Mesenchymal stem cell (in vitro differentiated cells and primary cell): ENCODE results near the gene TTC31.
A peak's percentile ranks its signal among the peaks of the same experiment; 100 is the strongest.

Experiments
- DNase-seq: peaks from one replicate; pipeline ENCODE4 v3.0.0-alpha.2; 2013
- H2AFZ ChIP-seq: one replicate; pipeline ENCODE4 v1.6.1; 2013; ENCODE audit warnings: low read depth, mild to moderate bottlenecking, control low read depth, inconsistent platforms, low read length, moderate library complexity
- H2AK5ac ChIP-seq: 2 replicates; pipeline ENCODE4 v1.6.1; 2013; ENCODE audit warnings: low read length, moderate library complexity, mild to moderate bottlenecking, inconsistent platforms; ENCODE audit not compliant: severe bottlenecking
- H2BK120ac ChIP-seq: one replicate; pipeline ENCODE4 v1.6.1; 2013; ENCODE audit warnings: low read depth, mild to moderate bottlenecking, inconsistent platforms, low read length, moderate library complexity
- H2BK12ac ChIP-seq, 2 experiments: one replicate each; pipeline ENCODE4 v1.6.1; 2013; ENCODE audit warnings: inconsistent platforms in 2 of 2, low read length in 2 of 2, mild to moderate bottlenecking in 2 of 2, moderate library complexity in 2 of 2, control low read depth in 1 of 2
- H2BK15ac ChIP-seq: one replicate; pipeline ENCODE4 v1.6.1; 2013; ENCODE audit warnings: mild to moderate bottlenecking, low read depth, inconsistent platforms; ENCODE audit not compliant: poor library complexity, severe bottlenecking
- H2BK5ac ChIP-seq: 2 replicates; pipeline ENCODE4 v1.6.1; 2013; ENCODE audit warnings: low read depth, mild to moderate bottlenecking, low read length, control low read depth, inconsistent platforms; ENCODE audit not compliant: poor library complexity, severe bottlenecking
- H3K14ac ChIP-seq, 2 experiments: one replicate each; pipeline ENCODE4 v1.6.1; 2013; ENCODE audit warnings: inconsistent platforms in 2 of 2, low read length in 2 of 2, control low read depth in 1 of 2, mild to moderate bottlenecking in 1 of 2, moderate library complexity in 1 of 2
- H3K18ac ChIP-seq, 2 experiments: one replicate each; pipeline ENCODE4 v1.6.1; 2013; ENCODE audit warnings: inconsistent platforms in 2 of 2, low read length in 2 of 2, control low read depth in 1 of 2, low read depth in 1 of 2, mild to moderate bottlenecking in 1 of 2
- H3K23ac ChIP-seq, 2 experiments: one replicate each; pipeline ENCODE4 v1.6.1; 2013; ENCODE audit warnings: inconsistent platforms in 2 of 2, low read length in 2 of 2, mild to moderate bottlenecking in 2 of 2, moderate library complexity in 2 of 2, control low read depth in 1 of 2
- H3K27ac ChIP-seq: 2 replicates; pipeline ENCODE4 v1.5.1; 2013; ENCODE audit warnings: mild to moderate bottlenecking, moderate library complexity, low read length, control low read depth, inconsistent platforms; ENCODE audit not compliant: poor library complexity, severe bottlenecking
- H3K27me3 ChIP-seq, 2 experiments: 2 replicates each; pipeline versions ENCODE4 v1.6.1 to v1.7.0; 2013; ENCODE audit warnings: low read length in 2 of 2, mild to moderate bottlenecking in 2 of 2, moderate library complexity in 2 of 2, control low read depth in 1 of 2, inconsistent platforms in 1 of 2; ENCODE audit not compliant: control insufficient read depth in 1 of 2, insufficient read depth in 1 of 2
- H3K36me3 ChIP-seq, 2 experiments: 2 replicates each; pipeline versions ENCODE4 v1.6.1 to v1.7.0; 2013; ENCODE audit warnings: low read length in 2 of 2, control low read depth in 1 of 2, inconsistent platforms in 1 of 2, low read depth in 1 of 2, mild to moderate bottlenecking in 1 of 2; ENCODE audit not compliant: insufficient read depth in 2 of 2, control insufficient read depth in 1 of 2
- H3K4ac ChIP-seq, 2 experiments: one replicate each; pipeline ENCODE4 v1.6.1; 2013; ENCODE audit warnings: inconsistent platforms in 2 of 2, low read length in 2 of 2, mild to moderate bottlenecking in 2 of 2, moderate library complexity in 2 of 2, control low read depth in 1 of 2, low read depth in 1 of 2
- H3K4me1 ChIP-seq: 2 replicates; pipeline ENCODE4 v1.6.1; 2013; ENCODE audit warnings: low read depth, low read length, control low read depth; ENCODE audit not compliant: control insufficient read depth, insufficient read depth
- H3K4me2 ChIP-seq: 2 replicates; pipeline ENCODE4 v1.6.1; 2013; ENCODE audit warnings: low read length, mild to moderate bottlenecking, inconsistent platforms; ENCODE audit not compliant: poor library complexity, severe bottlenecking
- H3K4me3 ChIP-seq, 2 experiments: 2 replicates each; pipeline versions ENCODE4 v1.5.1 to v1.7.0; 2013; ENCODE audit warnings: low read length in 2 of 2, mild to moderate bottlenecking in 2 of 2, control low read depth in 1 of 2, low read depth in 1 of 2; ENCODE audit not compliant: insufficient read depth in 1 of 2
- H3K79me1 ChIP-seq: replicated peaks from 2 replicates; pipeline ENCODE4 v1.6.1; 2013; ENCODE audit warnings: mild to moderate bottlenecking, control low read depth, low read length, inconsistent platforms; ENCODE audit not compliant: poor library complexity, severe bottlenecking
- H3K9ac ChIP-seq: 2 replicates; pipeline ENCODE4 v1.7.0; 2013; ENCODE audit warnings: mild to moderate bottlenecking, low read length, moderate library complexity
- H3K9me3 ChIP-seq: 2 replicates; pipeline ENCODE4 v1.7.0; 2013; ENCODE audit warnings: mild to moderate bottlenecking, low read length; ENCODE audit not compliant: control insufficient read depth
- H4K8ac ChIP-seq: one replicate; pipeline ENCODE4 v1.6.1; 2013; ENCODE audit warnings: inconsistent platforms, mild to moderate bottlenecking, low read length, moderate library complexity
- H4K91ac ChIP-seq: one replicate; pipeline ENCODE4 v1.6.1; 2013; ENCODE audit warnings: mild to moderate bottlenecking, low read length, inconsistent platforms
- WGBS: methylation state at CpG from one replicate; pipeline ENCODE4 v1.1.7; 2013; ENCODE audit warnings: mixed read lengths; 5-methylcytosine and 5-hydroxymethylcytosine counted together

The TTC31 gene

DNA sequence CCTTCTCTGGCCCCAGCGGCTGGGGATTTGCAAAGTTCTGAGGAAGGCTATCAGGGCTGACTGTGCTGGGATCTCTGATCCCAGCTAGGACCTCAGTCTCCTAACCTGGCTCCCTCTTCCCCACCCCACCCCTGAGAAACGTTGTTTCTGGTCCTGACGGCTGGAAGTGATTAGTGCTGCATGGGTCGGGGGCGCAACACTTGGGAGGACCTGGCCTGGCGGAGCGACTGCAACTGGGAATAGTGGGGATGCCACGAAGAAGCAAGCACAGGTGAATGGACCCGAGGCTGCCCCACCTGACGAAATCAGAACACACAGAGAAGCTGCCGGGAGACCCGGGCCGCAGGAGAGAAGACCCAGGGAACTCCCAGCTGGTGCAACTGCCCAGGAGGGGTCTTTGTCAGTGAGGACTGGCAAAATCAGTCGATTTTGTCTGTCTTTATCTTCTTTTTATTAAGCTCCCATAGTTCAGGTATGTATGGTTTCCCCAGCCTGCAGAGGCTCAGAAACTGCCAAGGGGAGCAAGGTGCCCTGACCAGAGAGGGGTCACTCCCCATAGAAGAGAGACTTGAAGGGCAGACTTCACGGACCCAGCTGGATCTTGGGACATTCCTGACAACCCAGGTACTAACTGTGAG is 17.2 kb downstream of the TTC31 start:
- H3K18ac ChIP-seq, result no peak overlapping the region
- WGBS, result 35% methylated on average over 15 of the region's 15 CpGs
- peak overlapping the region in 1 of 2 experiments; percentile 77 for H3K4me3 ChIP-seq
- H3K14ac ChIP-seq, result no peak overlapping the region
- no peak overlapping the region for H3K4ac ChIP-seq
- no peak overlapping the region for H4K8ac ChIP-seq
- no peak overlapping the region for H2BK5ac ChIP-seq
- H2BK120ac ChIP-seq, result no peak overlapping the region
- no peak overlapping the region for H3K23ac ChIP-seq
- H2AFZ ChIP-seq, result no peak overlapping the region
- peak overlapping the region; percentile 75 for H3K4me2 ChIP-seq
- peak overlapping the region; percentile 77 for H3K9ac ChIP-seq
- H3K9me3 ChIP-seq, result no peaks in the 10 kb centered on the region
- H2AK5ac ChIP-seq, result no peak overlapping the region
- peaks cover 49% of the 10 kb centered on the region for H3K4me1 ChIP-seq
- peaks cover 0 to 55% of the 10 kb centered on the region in 2 experiments for H3K27me3 ChIP-seq
- H2BK12ac ChIP-seq, result no peak overlapping the region
- no peak overlapping the region for H4K91ac ChIP-seq
- H3K27ac ChIP-seq, result no peak overlapping the region
- no peak for DNase-seq
- H3K36me3 ChIP-seq, result peaks cover 7 to 9% of the 10 kb centered on the region in 2 experiments
- peaks cover 3% of the 10 kb centered on the region for H3K79me1 ChIP-seq
- no peak overlapping the region for H2BK15ac ChIP-seq

DNA sequence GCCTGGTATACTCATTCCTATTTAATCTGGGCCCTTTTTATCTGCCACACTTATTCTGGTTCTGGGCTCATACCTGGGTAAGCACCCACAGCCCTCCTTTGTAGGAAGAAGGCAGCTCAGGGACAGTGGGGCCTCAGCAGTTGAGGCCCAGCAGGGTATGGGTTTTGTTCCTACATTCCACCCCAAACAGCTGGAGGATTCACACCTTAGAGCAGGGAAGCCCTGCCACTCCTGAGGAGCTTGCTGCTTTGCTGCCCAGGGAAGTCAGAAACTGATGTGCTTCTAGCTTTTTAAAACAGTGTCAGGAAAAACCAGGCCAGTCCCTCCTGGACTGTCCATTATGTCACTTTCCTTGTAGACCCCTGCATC is 17.7 kb downstream of the TTC31 start:
- no peak overlapping the region for H3K4ac ChIP-seq

DNA sequence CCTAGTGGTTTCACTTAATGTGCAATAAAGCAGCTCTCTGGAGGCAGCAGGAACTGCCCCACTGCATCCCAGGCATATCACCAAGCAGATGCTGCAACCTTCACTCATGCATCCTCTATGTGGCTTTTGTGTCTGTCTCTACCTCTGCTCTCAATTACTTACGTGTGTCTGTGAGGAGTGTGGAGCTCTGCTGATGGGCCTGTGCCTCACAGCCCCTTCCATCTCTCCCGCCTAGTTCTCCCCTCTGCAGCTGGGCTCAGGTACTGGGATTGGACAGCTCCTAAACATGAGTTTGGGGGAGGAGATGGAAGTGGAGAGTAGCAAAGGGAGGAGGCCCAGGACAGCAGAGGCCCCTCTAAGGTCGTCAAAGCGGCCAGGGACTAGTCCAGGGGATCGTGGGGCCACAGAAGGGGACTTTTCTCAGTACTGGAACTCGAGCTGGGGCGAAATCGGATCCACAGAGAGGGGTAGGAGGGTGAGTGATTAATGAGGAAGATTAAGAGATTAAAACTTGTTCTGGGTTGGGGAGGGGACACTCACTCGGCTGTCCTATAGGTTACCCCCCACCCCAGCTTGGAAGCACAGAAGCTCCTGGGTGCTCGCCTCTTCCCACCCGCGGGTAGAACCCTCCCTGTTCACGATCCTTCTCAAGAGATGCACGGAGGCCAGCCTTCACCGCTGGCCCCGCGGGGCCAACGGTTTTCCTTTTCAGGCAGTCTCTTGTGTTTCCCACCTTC is 18.6 kb downstream of the TTC31 start:
- H2BK120ac ChIP-seq, result no peak overlapping the region
- H2AK5ac ChIP-seq, result no peak overlapping the region
- DNase-seq, result no peak
- no peak overlapping the region for H3K27ac ChIP-seq
- H3K9me3 ChIP-seq, result no peaks in the 10 kb centered on the region
- H3K14ac ChIP-seq, result no peak overlapping the region
- H2BK5ac ChIP-seq, result no peak overlapping the region
- H3K4me1 ChIP-seq, result peaks cover 61% of the 10 kb centered on the region
- H4K91ac ChIP-seq, result no peak overlapping the region
- H3K4ac ChIP-seq, result no peak overlapping the region
- H4K8ac ChIP-seq, result no peak overlapping the region
- H2BK12ac ChIP-seq, result no peak overlapping the region
- H3K4me2 ChIP-seq, result no peak overlapping the region
- H3K79me1 ChIP-seq, result peaks cover 9% of the 10 kb centered on the region
- 38% methylated on average over 15 of the region's 18 CpGs for WGBS
- peak overlapping the region; percentile 96 for H3K9ac ChIP-seq
- no peak overlapping the region for H3K18ac ChIP-seq
- H3K23ac ChIP-seq, result no peak overlapping the region
- H3K27me3 ChIP-seq, result peaks cover 0 to 55% of the 10 kb centered on the region in 2 experiments
- peaks cover 15 to 19% of the 10 kb centered on the region in 2 experiments for H3K36me3 ChIP-seq
- no peak overlapping the region for H2AFZ ChIP-seq
- H3K4me3 ChIP-seq, result peak overlapping the region in 1 of 2 experiments; percentile 90
- peak overlapping the region; percentile 41 for H2BK15ac ChIP-seq

More for the DNA sequence above, 17.7 kb downstream of the TTC31 start:
- Histone ChIP-seq H2BK12ac (no peak overlapping the region), H3K79me1 (peaks cover 6% of the 10 kb centered on the region), H3K36me3 (peaks cover 12 to 14% of the 10 kb centered on the region in 2 experiments), H3K4me2 (no peak overlapping the region), H3K4me3 (no peak overlapping the region), H3K18ac (no peak overlapping the region), H3K23ac (no peak overlapping the region), H2BK120ac (no peak overlapping the region), H3K14ac (no peak overlapping the region), H3K27me3 (peaks cover 0 to 55% of the 10 kb centered on the region in 2 experiments), H3K9me3 (no peaks in the 10 kb centered on the region), H3K4me1 (peaks cover 54% of the 10 kb centered on the region), H4K91ac (no peak overlapping the region), H2AFZ (no peak overlapping the region), H2BK5ac (no peak overlapping the region), H2BK15ac (no peak overlapping the region), H4K8ac (no peak overlapping the region), H3K9ac (no peak overlapping the region), H3K27ac (no peak overlapping the region), H2AK5ac (no peak overlapping the region)
- DNase-seq, result no peak

DNA sequence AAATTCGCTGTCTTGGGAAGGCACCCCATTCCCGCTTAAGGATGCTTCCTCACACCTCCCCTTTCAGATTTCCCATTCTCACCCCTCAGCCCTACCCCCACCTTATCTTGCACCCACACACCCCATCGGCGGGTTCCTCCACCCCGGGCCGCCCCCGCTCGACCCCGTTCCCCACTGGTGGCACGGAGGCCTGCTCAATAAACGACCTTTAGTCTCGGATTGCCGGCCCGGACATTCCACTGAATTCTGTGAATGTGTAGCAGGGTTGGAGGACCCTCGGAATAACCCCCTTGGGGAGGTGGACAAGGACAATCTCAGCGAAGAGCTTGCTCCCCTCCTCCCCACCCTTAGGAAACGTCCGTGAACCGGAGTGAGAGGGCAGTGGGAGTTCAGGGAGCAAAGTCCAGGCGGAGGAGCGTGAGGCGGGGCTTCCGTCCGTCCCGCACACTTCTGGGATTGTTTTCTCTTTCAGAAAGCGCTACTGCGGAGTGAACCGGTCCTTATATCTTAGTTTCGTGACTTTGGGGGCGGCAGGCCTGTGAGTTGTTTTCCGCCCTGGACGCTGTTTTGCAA is 19.4 kb downstream of the TTC31 start:
- H3K79me1 ChIP-seq, result peaks cover 14% of the 10 kb centered on the region
- no peak overlapping the region for H2AK5ac ChIP-seq

More for the DNA sequence above, 19.4 kb downstream of the TTC31 start:
- no peak overlapping the region for H3K23ac ChIP-seq
- H3K9me3 ChIP-seq, result no peaks in the 10 kb centered on the region
- peak overlapping the region; percentile 36 to 57 for H3K4ac ChIP-seq
- no peak overlapping the region for H2BK5ac ChIP-seq
- no peak overlapping the region for H3K14ac ChIP-seq
- peak overlapping the region; percentile 61 for H4K8ac ChIP-seq
- peak overlapping the region; percentile 31 for H2BK15ac ChIP-seq
- no peak overlapping the region for H2AFZ ChIP-seq
- no peak overlapping the region for H2BK12ac ChIP-seq
- H3K27ac ChIP-seq, result no peak overlapping the region
- H3K18ac ChIP-seq, result peak overlapping the region; percentile 83 to 96
- WGBS, result 7% methylated on average over 29 of the region's 32 CpGs
- H3K9ac ChIP-seq, result peak overlapping the region; percentile 96
- H3K4me3 ChIP-seq, result peak overlapping the region; percentile 64 to 90
- H2BK120ac ChIP-seq, result peak overlapping the region; percentile 96
- peaks cover 15 to 19% of the 10 kb centered on the region in 2 experiments for H3K36me3 ChIP-seq
- DNase-seq, result peak; percentile 41
- H3K27me3 ChIP-seq, result peaks cover 0 to 48% of the 10 kb centered on the region in 2 experiments
- peak overlapping the region; percentile 96 for H4K91ac ChIP-seq
- peaks cover 66% of the 10 kb centered on the region for H3K4me1 ChIP-seq
- peak overlapping the region; percentile 98 for H3K4me2 ChIP-seq
